ENCODE results near the gene DDX24. TPM values are rescaled to one million over a fixed set of nuclear protein-coding genes. Genes with fewer than 3 reads are reported as not detected.
A peak's percentile ranks its signal among the peaks of the same experiment; 100 is the strongest.

Gene DDX24
- total and polyA plus RNA-seq, 9 of the 15 experiments (the other 6 are each of a cell fraction or from before 2014, with no cell fraction given) = 82.4 to 175 (median 122) TPM

DNA sequence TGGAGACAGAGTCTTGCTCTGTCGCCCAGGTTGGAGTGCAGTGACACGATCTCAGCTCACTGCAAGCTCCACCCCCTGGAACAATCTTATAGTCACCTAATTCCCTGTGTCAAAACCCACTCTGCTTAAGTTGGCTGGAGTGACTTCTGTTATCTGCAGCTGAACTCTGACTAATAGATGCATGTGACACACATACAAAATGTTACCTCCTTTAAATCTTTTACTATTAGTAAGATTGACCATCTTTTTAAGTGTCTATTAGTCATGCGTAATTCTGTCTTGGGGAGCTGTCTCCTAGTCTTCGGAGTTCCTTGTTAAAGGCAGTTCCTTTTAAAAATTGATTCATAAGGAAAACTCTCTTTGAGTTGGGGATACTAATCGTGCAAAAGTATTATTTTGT is 7.5 kb upstream of the DDX24 start:
- Histone ChIP-seq H3K4me2 (ENCODE audit: insufficient read depth, low read length) (no peak overlapping the region), H3K79me2 (ENCODE audit: control insufficient read depth, insufficient read depth, low read length) (peaks cover 10% of the 10 kb centered on the region), H3K9me1 (ENCODE audit: control insufficient read depth, insufficient read depth, low read length) (no peaks in the 10 kb centered on the region), H3K9me3 (replicated peaks; ENCODE audit: control insufficient read depth, insufficient read depth, low read depth, low read length) (no peaks in the 10 kb centered on the region; the same call in 1 of the 2 replicates), H4K20me1 (replicated peaks; ENCODE audit: control insufficient read depth, insufficient read depth, low read length) (no peaks in the 10 kb centered on the region), H3K9ac (ENCODE audit: insufficient read depth in 1 of 2, low read depth in 2 of 2, low read length in 2 of 2) (no peak overlapping the region), H2AFZ (ENCODE audit: low read depth, low read length) (no peak overlapping the region), H3K36me3 (ENCODE audit: control insufficient read depth, insufficient read depth, low read length) (no peaks in the 10 kb centered on the region), H3K27me3 (ENCODE audit: control insufficient read depth in 2 of 2, insufficient read depth in 2 of 2, low read length in 2 of 2) (no peaks in the 10 kb centered on the region), H3K27ac (ENCODE audit: extremely low read depth, low read depth, low read length) (no peak overlapping the region), H3K4me1 (replicated peaks in 1 of 2; ENCODE audit: control insufficient read depth in 2 of 2, insufficient read depth in 2 of 2, low read length in 2 of 2) (peaks cover 0 to 5% of the 10 kb centered on the region in 2 experiments; a peak in 3 of 5 replicates), H3K4me3 (no peak overlapping the region)
- DNase-seq (ENCODE audit: extremely low read depth in 1 of 4, low spot score in 3 of 4) = no peak
- WGBS (ENCODE audit: insufficient coverage, low coverage, missing lambda C conversion rate) = 55% methylated on average over 4 of the region's 5 CpGs
- ChIA-PET POLR2A (interaction anchor here (1.0 kb wide), 1 partner anchor 10 kb away, joined by 3 read pairs; no protein-coding TSS in a partner anchor), CTCF (ENCODE audit: low intra/inter-chr PET ratio) (no interaction called here)
- TF ChIP-seq FOSL1 (tag; conservative IDR thresholded peaks at IDR 0.05) (peak; percentile 75), EHMT2 (IDR thresholded peaks at IDR 0.05) (no peak)
- ATAC-seq = 0 out of 3 replicates have a peak, but pooled peaks have one; percentile 39
- intact Hi-C loops (cut with micrococcal nuclease) = no loop called here
- FAIRE-seq = no peak
- no TSS peak for BruUV-seq (replicated peaks)
- in situ Hi-C loops (cut with MboI) = no loop called here

DNA sequence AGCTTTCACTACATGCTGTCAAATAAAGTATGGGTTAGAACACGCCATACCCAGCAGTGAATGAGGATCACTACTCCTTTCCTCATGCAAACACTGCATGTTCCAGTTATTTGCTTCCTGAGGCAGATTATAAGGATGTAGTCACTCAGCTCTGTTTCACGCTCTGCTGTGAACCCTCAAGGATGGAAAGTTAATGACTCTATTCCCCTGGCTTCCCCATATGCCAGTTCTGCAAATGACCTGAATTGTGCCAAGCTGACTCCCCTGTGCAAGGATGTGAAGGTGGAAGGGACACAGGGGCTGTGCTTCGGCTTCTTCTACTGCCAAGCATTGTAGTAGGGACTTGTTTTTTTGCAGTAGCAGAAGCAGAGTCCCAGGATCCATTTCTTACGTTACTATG is 6.9 kb upstream of the DDX24 start:
- H3K4me2 ChIP-seq (ENCODE audit: insufficient read depth, low read length) = no peak overlapping the region
- intact Hi-C loops (cut with micrococcal nuclease) = no loop called here
- DNase-seq (ENCODE audit: extremely low read depth in 1 of 4, low spot score in 3 of 4) = no peak
- H4K20me1 ChIP-seq (replicated peaks; ENCODE audit: control insufficient read depth, insufficient read depth, low read length) = no peaks in the 10 kb centered on the region
- no peak for ATAC-seq
- CTCF ChIA-PET (ENCODE audit: low intra/inter-chr PET ratio) = no interaction called here
- WGBS (ENCODE audit: insufficient coverage, low coverage, missing lambda C conversion rate) = 68% methylated on average over 4 of the region's 4 CpGs
- H3K79me2 ChIP-seq (ENCODE audit: control insufficient read depth, insufficient read depth, low read length) = peaks cover 16% of the 10 kb centered on the region
- H3K9me3 ChIP-seq (replicated peaks; ENCODE audit: control insufficient read depth, insufficient read depth, low read depth, low read length) = no peaks in the 10 kb centered on the region; the same call in 1 of the 2 replicates
- H3K36me3 ChIP-seq (ENCODE audit: control insufficient read depth, insufficient read depth, low read length) = no peaks in the 10 kb centered on the region
- H3K27ac ChIP-seq (ENCODE audit: extremely low read depth, low read depth, low read length) = no peak overlapping the region
- POLR2A ChIA-PET = no interaction called here
- no peak overlapping the region for H3K4me3 ChIP-seq
- no peak overlapping the region for H3K9ac ChIP-seq (ENCODE audit: insufficient read depth in 1 of 2, low read depth in 2 of 2, low read length in 2 of 2)
- in situ Hi-C loops (cut with MboI) = no loop called here
- peaks cover 0 to 7% of the 10 kb centered on the region in 2 experiments; a peak in 3 of 5 replicates for H3K4me1 ChIP-seq (replicated peaks in 1 of 2; ENCODE audit: control insufficient read depth in 2 of 2, insufficient read depth in 2 of 2, low read length in 2 of 2)
- H2AFZ ChIP-seq (ENCODE audit: low read depth, low read length) = no peak overlapping the region
- no TSS peak for BruUV-seq (replicated peaks)
- no peaks in the 10 kb centered on the region for H3K27me3 ChIP-seq (ENCODE audit: control insufficient read depth in 2 of 2, insufficient read depth in 2 of 2, low read length in 2 of 2)
- no peak for FAIRE-seq
- no peaks in the 10 kb centered on the region for H3K9me1 ChIP-seq (ENCODE audit: control insufficient read depth, insufficient read depth, low read length)
- TF ChIP-seq PTRF (tag; IDR thresholded peaks at IDR 0.05) (no peak), POU5F1 (IDR thresholded peaks at IDR 0.05; ENCODE audit: borderline replicate concordance, low read depth, low read length, partially characterized antibody) (no peak), TARDBP (IDR thresholded peaks at IDR 0.05) (no peak), ZNF384 (IDR thresholded peaks at IDR 0.05; ENCODE audit: low read depth, low read length) (no peak), MTA2 (IDR thresholded peaks at IDR 0.05; ENCODE audit: low read depth) (no peak), ELF1 (tag; IDR thresholded peaks at IDR 0.05) (no peak), CBX2 (IDR thresholded peaks at IDR 0.05; ENCODE audit: insufficient read depth, low read length, poor library complexity, severe bottlenecking) (no peak), ETV6 (IDR thresholded peaks at IDR 0.05; ENCODE audit: borderline replicate concordance in 1 of 2, low read depth in 2 of 2, low read length in 1 of 2) (no peak), ETV6 (CRISPR knock-in tag; IDR thresholded peaks at IDR 0.05; ENCODE audit: borderline replicate concordance) (no peak)
- TF ChIP-seq, protein P1, sequence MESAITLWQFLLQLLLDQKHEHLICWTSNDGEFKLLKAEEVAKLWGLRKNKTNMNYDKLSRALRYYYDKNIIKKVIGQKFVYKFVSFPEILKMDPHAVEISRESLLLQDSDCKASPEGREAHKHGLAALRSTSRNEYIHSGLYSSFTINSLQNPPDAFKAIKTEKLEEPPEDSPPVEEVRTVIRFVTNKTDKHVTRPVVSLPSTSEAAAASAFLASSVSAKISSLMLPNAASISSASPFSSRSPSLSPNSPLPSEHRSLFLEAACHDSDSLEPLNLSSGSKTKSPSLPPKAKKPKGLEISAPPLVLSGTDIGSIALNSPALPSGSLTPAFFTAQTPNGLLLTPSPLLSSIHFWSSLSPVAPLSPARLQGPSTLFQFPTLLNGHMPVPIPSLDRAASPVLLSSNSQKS (CRISPR knock-in tag; IDR thresholded peaks at IDR 0.05) = no peak
- TF ChIP-seq, protein P2, sequence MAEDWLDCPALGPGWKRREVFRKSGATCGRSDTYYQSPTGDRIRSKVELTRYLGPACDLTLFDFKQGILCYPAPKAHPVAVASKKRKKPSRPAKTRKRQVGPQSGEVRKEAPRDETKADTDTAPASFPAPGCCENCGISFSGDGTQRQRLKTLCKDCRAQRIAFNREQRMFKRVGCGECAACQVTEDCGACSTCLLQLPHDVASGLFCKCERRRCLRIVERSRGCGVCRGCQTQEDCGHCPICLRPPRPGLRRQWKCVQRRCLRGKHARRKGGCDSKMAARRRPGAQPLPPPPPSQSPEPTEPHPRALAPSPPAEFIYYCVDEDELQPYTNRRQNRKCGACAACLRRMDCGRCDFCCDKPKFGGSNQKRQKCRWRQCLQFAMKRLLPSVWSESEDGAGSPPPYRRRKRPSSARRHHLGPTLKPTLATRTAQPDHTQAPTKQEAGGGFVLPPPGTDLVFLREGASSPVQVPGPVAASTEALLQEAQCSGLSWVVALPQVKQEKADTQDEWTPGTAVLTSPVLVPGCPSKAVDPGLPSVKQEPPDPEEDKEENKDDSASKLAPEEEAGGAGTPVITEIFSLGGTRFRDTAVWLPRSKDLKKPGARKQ (CRISPR knock-in tag; IDR thresholded peaks at IDR 0.05) = no peak
